Neural cell (in vitro differentiated cells): ENCODE results near the gene YPEL1. TPM values are rescaled to one million over a fixed set of nuclear protein-coding genes. Genes with fewer than 3 reads are reported as not detected.

Source experiments
- H2AFZ ChIP-seq: fragments of 200-600, 300-800 bp; sonication (generic), shearing (Covaris generic); 2 replicates; pipeline ENCODE4 v1.6.0; 2014; ENCODE audit warnings: low read depth, mild to moderate bottlenecking, antibody characterized with exemption, low read length, moderate library complexity
- H3F3A ChIP-seq: fragments of 200-600 bp; shearing (Covaris generic); 2 replicates; pipeline ENCODE4 v1.6.1; 2016; ENCODE audit warnings: mild to moderate bottlenecking, moderate library complexity, mixed read lengths, antibody characterized with exemption, low read length; ENCODE audit not compliant: insufficient read depth, poor library complexity, severe bottlenecking
- H3K27ac ChIP-seq: fragments of 200-600, 300-800 bp; sonication (generic), shearing (Covaris generic); 2 replicates; pipeline ENCODE4 v1.5.1; 2014; ENCODE audit warnings: mild to moderate bottlenecking, low read length, moderate library complexity
- H3K27me3 ChIP-seq: fragments of 300-800, 200-600 bp; sonication (generic), shearing (Covaris generic); 2 replicates; pipeline ENCODE4 v1.6.0; 2014; ENCODE audit warnings: mild to moderate bottlenecking, low read depth, low read length, moderate library complexity; ENCODE audit not compliant: insufficient read depth
- H3K36me3 ChIP-seq: fragments of 300-800, 200-600 bp; sonication (generic), shearing (Covaris generic); 2 replicates; pipeline ENCODE4 v1.5.1; 2014; ENCODE audit warnings: mild to moderate bottlenecking, antibody characterized with exemption, low read length, moderate library complexity; ENCODE audit not compliant: insufficient read depth
- H3K4me2 ChIP-seq: fragments of 300-800, 200-600 bp; sonication (generic), shearing (Covaris generic); 2 replicates; pipeline ENCODE4 v1.6.0; 2014; ENCODE audit warnings: mild to moderate bottlenecking, low read length
- H3K4me3 ChIP-seq: fragments of 300-800, 200-600 bp; sonication (generic), shearing (Covaris generic); 2 replicates; pipeline ENCODE4 v1.5.1; 2014; ENCODE audit warnings: mild to moderate bottlenecking, low read length, moderate library complexity
- H3K79me2 ChIP-seq: fragments of 200-600 bp; shearing (Covaris generic); replicated peaks from 2 replicates; pipeline ENCODE4 v1.6.0; 2014; ENCODE audit warnings: mild to moderate bottlenecking, low read length, moderate library complexity; ENCODE audit not compliant: insufficient read depth
- H3K9ac ChIP-seq: fragments of 300-800, 200-600 bp; sonication (generic), shearing (Covaris generic); 2 replicates; pipeline ENCODE4 v1.6.1; 2016; ENCODE audit warnings: mild to moderate bottlenecking, low read length, mixed read lengths
- H3K9me2 ChIP-seq: fragments of 200-600 bp; shearing (Covaris generic); 2 replicates; pipeline ENCODE4 v1.6.1; 2016; ENCODE audit warnings: mild to moderate bottlenecking, low read length, mixed read lengths; ENCODE audit not compliant: insufficient read depth
- H3K9me3 ChIP-seq: fragments of 200-600, 300-800 bp; sonication (generic), shearing (Covaris generic); 2 replicates; pipeline ENCODE4 v1.6.1; 2016; ENCODE audit warnings: mild to moderate bottlenecking, mixed run types, low read length, moderate library complexity, mixed read lengths
- H4K20me1 ChIP-seq: fragments of 200-600 bp; shearing (Covaris generic); 2 replicates; pipeline ENCODE4 v1.6.1; 2016; ENCODE audit warnings: mild to moderate bottlenecking, mixed run types; ENCODE audit not compliant: insufficient read depth
- CTCF ChIP-seq: fragments of 450-650 bp; IDR thresholded peaks from 2 replicates; pipeline ENCODE4 v1.5.1; 2014; ENCODE audit warnings: antibody characterized with exemption, mild to moderate bottlenecking, moderate library complexity; ENCODE audit not compliant: poor library complexity, severe bottlenecking
- EP300 ChIP-seq: fragments of 450-650 bp; conservative IDR thresholded peaks from 2 replicates; pipeline ENCODE4 v1.6.1; 2014; ENCODE audit warnings: antibody characterized with exemption, mild to moderate bottlenecking, moderate library complexity; ENCODE audit not compliant: poor library complexity, severe bottlenecking
- EZH2 ChIP-seq: fragments of 200-600, 300-800 bp; shearing (Covaris generic), sonication (generic); IDR thresholded peaks from 2 replicates; pipeline ENCODE4 v1.6.1; 2014; ENCODE audit warnings: antibody characterized with exemption, low read length, borderline replicate concordance, mild to moderate bottlenecking; ENCODE audit not compliant: insufficient read depth, poor library complexity, severe bottlenecking
- MXI1 ChIP-seq: fragments of 450-650 bp; conservative IDR thresholded peaks from 2 replicates; pipeline ENCODE4 v1.6.1; 2014; ENCODE audit warnings: antibody characterized with exemption, mild to moderate bottlenecking; ENCODE audit not compliant: poor library complexity, severe bottlenecking
- POLR2AphosphoS5 ChIP-seq: IDR thresholded peaks from 2 replicates; pipeline ENCODE4 v1.6.1; 2012
- RAD21 ChIP-seq: fragments of 450-650 bp; conservative IDR thresholded peaks from 2 replicates; pipeline ENCODE4 v1.6.1; 2014; ENCODE audit warnings: antibody characterized with exemption, mild to moderate bottlenecking, moderate library complexity
- SMC3 ChIP-seq: fragments of 450-650 bp; conservative IDR thresholded peaks from 2 replicates; pipeline ENCODE4 v1.6.1; 2014; ENCODE audit warnings: antibody characterized with exemption, mild to moderate bottlenecking, moderate library complexity; ENCODE audit not compliant: poor library complexity
- TAF1 ChIP-seq: IDR thresholded peaks from 2 replicates; pipeline ENCODE4 v1.6.1; 2012; ENCODE audit warnings: low read depth
- polyA plus RNA-seq: library from polyadenylated mRNA; depleted of rRNA; stranded (reverse); fragments of >200 nt; gene quantifications from 2 replicates; pipeline ENCODE4 v1.2.3, GENCODE V29; 2014
- TF ChIP-seq, protein P1 (sequence below): IDR thresholded peaks from 2 replicates; pipeline ENCODE4 v1.6.1; 2012; ENCODE audit warnings: borderline replicate concordance

YPEL1 gene
- polyA plus RNA-seq, 1 donor from 2014 or later: 38.0 TPM

- H3K36me3 ChIP-seq: peaks cover 11% of the 10 kb centered on the region
Observed at GRCh38 chr22:21695430-21696085, 40.0 kb downstream of the YPEL1 start.

DNA sequence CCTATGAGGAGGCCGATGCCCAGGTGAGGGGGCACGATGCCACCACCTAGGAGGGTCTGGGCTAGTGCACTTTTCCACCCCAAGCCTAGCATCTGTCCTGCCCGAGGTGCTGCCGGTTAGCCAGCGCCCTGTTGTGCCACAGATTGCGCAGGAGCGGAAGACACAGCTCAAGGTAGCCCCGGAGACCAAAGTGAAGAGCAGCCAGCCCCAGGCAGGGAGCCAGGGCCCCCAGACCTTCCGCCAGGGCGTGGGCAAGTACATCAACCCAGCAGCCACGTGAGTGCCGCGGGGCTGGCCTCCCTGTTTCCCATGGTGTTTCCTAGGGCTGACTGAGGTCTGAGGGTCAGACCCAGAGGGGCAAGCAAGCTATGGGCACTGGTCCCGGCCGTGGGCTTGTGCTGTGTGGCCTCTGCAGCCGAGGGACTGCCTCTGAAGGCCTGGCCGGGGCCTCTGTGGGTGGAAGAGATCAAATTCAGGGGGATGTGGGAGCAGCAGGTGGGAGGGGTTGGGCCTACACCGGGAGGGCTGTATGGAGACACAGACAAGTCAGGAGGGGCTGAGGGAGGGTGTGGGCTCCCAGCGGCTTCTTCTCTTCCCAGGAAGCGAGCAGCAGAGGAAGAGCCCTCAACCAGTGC, 40.7 kb downstream of the YPEL1 start:
- Histone ChIP-seq H3K27me3 (no peaks in the 10 kb centered on the region), H3K4me2 (no peak overlapping the region), H3K27ac (no peak overlapping the region), H4K20me1 (no peaks in the 10 kb centered on the region), H3K9me3 (no peaks in the 10 kb centered on the region), H3K36me3 (peaks cover 11% of the 10 kb centered on the region), H3F3A (no peaks in the 10 kb centered on the region), H3K79me2 (no peaks in the 10 kb centered on the region), H3K4me3 (no peak overlapping the region), H3K9ac (no peak overlapping the region), H2AFZ (no peak overlapping the region), H3K9me2 (no peaks in the 10 kb centered on the region)
- TF ChIP-seq, protein P1, sequence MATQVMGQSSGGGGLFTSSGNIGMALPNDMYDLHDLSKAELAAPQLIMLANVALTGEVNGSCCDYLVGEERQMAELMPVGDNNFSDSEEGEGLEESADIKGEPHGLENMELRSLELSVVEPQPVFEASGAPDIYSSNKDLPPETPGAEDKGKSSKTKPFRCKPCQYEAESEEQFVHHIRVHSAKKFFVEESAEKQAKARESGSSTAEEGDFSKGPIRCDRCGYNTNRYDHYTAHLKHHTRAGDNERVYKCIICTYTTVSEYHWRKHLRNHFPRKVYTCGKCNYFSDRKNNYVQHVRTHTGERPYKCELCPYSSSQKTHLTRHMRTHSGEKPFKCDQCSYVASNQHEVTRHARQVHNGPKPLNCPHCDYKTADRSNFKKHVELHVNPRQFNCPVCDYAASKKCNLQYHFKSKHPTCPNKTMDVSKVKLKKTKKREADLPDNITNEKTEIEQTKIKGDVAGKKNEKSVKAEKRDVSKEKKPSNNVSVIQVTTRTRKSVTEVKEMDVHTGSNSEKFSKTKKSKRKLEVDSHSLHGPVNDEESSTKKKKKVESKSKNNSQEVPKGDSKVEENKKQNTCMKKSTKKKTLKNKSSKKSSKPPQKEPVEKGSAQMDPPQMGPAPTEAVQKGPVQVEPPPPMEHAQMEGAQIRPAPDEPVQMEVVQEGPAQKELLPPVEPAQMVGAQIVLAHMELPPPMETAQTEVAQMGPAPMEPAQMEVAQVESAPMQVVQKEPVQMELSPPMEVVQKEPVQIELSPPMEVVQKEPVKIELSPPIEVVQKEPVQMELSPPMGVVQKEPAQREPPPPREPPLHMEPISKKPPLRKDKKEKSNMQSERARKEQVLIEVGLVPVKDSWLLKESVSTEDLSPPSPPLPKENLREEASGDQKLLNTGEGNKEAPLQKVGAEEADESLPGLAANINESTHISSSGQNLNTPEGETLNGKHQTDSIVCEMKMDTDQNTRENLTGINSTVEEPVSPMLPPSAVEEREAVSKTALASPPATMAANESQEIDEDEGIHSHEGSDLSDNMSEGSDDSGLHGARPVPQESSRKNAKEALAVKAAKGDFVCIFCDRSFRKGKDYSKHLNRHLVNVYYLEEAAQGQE: no peak
- TF ChIP-seq SMC3 (no peak), EZH2 (no peak), POLR2AphosphoS5 (no peak), MXI1 (no peak), RAD21 (no peak), EP300 (no peak), TAF1 (no peak), CTCF (no peak)

More at GRCh38 chr22:21695430-21696085, 40.0 kb downstream of the YPEL1 start:
- no peaks in the 10 kb centered on the region for H4K20me1 ChIP-seq
- no peaks in the 10 kb centered on the region for H3F3A ChIP-seq
- TF ChIP-seq POLR2AphosphoS5: no peak
- TF ChIP-seq EZH2: no peak
- TF ChIP-seq MXI1: no peak
- TF ChIP-seq SMC3: no peak
- no peak for TF ChIP-seq TAF1
- TF ChIP-seq EP300: no peak
- TF ChIP-seq CTCF: no peak
- no peaks in the 10 kb centered on the region for H3K9me3 ChIP-seq
- H3K4me2 ChIP-seq: no peak overlapping the region
- no peak overlapping the region for H3K27ac ChIP-seq
- H3K27me3 ChIP-seq: no peaks in the 10 kb centered on the region
- H3K9ac ChIP-seq: no peak overlapping the region
- no peaks in the 10 kb centered on the region for H3K9me2 ChIP-seq
- H2AFZ ChIP-seq: no peak overlapping the region
- no peak overlapping the region for H3K4me3 ChIP-seq
- no peaks in the 10 kb centered on the region for H3K79me2 ChIP-seq
